Frontal cortex (tissue), 4 donors: Measurements from ENCODE around the gene PRDM16. TPM values are rescaled to one million over a fixed set of nuclear protein-coding genes. Genes with fewer than 3 reads are reported as not detected.

Source experiments
- DNase-seq, 2 donors: peaks; one replicate each; pipeline ENCODE4 v3.0.0; 2012; ENCODE audit warnings: low spot score in 2 of 2
- FAIRE-seq: peaks from 2 replicates; lab custom pipeline; 2012; peaks lifted over from hg19 to GRCh38; lab: Jason Lieb, UNC
- total RNA-seq: library from RNA; depleted of rRNA; stranded (reverse); fragments of >200 nt; gene quantifications from one replicate; pipeline ENCODE4 v1.2.3, GENCODE V29; 2014
- donor health status: control.
- donor health status: control.
- donor health status: control.

The PRDM16 gene
- total RNA-seq, 1 donor from 2014 or later: 1.6 TPM

DNA sequence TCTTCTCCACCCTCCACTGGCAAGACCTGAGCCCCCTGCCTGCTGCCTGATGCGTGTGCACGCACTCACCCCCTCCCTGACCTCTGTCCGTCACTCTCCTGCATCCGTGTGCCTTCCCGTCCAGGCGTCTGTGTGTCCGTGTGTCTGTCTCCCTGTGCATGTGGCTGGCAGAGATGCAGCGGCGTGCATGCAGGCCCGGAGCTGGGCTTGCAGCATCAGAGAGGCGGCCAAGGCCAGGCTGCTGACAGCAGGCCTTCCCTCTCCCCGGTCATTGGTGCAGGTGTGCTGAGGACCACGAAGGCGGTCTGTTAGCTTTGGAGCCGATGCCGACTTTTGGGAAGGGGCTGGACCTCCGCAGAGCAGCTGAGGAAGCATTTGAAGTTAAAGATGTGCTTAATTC, 362.7 kb downstream of the PRDM16 start:
- FAIRE-seq (no peak), DNase-seq (no peak)

DNA sequence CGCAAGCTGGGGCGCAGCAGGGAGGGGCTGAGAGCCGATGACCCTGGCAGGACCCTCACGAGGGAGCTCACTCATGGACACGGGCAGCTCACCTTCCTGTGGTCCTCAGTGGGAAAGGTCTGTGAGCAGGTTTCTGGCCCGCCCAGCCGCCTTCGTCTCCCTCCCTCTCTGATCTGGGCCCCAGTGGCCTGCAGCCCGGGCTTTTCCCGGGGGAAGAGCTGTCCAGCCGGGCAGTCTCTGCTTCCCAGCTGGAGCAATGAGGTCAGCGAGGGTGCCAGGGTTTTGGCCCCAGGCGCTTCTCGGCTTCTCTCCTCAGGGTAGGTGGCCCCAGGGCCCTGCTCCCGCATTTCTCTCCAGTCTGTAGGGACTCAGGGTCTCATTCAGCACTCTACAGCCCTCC, 363.3 kb downstream of the PRDM16 start:
- no peak for FAIRE-seq

DNA sequence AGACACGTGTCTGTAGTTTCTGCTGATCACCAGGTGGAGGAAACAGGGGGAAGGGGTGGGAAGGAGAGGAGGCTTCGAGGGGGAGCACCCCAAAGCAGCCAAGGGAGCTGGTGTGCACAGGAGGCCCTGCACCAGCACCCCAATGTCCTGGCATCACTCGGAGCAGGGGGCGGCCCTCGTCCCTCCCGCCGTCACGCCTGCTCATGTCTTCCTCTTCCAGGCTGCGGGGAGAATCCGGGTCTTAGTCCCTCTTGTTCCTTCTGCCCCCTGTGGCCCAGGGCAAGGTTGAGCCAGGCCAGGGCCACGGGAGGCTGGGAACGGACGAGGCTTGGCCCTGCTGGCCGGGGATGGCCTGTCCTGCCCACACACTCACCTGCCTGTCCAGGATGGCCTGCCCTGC, 364.1 kb downstream of the PRDM16 start:
- DNase-seq (no peak), FAIRE-seq (no peak)

More for the DNA sequence above, 363.3 kb downstream of the PRDM16 start:
- DNase-seq: no peak

DNA sequence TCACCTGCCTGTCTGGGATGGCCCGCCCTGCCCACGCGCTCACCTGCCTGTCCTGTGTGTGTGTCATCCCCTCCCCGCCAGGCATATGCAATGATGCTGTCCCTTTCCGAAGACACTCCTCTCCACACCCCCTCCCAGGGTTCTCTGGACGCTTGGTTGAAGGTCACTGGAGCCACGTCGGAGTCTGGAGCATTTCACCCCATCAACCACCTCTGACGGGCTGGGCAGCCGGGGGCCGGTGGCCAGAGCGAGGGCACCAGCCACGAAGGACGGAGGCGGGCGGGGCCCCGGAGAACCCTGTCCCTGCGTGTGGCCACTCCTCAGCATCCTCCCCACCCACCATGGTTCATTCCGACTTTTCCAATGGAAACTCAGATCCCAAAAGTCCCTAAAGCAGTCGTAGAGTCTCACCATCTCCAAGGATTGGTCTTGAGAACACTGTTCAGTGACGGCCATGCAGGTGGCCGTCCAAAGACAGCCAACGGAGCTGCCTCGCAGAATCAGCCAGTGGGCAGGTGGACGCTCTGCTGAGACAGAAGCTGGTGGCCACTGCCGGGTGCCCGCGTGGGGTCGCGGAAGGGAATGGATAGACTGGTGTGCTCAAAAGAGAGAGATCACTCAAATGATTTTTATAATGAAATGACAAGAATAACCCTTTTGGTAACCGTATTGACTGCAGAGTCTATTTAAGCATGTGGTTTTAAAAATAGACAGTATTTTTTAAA, 364.8 kb downstream of the PRDM16 start:
- DNase-seq (no peak), FAIRE-seq (no peak)

DNA sequence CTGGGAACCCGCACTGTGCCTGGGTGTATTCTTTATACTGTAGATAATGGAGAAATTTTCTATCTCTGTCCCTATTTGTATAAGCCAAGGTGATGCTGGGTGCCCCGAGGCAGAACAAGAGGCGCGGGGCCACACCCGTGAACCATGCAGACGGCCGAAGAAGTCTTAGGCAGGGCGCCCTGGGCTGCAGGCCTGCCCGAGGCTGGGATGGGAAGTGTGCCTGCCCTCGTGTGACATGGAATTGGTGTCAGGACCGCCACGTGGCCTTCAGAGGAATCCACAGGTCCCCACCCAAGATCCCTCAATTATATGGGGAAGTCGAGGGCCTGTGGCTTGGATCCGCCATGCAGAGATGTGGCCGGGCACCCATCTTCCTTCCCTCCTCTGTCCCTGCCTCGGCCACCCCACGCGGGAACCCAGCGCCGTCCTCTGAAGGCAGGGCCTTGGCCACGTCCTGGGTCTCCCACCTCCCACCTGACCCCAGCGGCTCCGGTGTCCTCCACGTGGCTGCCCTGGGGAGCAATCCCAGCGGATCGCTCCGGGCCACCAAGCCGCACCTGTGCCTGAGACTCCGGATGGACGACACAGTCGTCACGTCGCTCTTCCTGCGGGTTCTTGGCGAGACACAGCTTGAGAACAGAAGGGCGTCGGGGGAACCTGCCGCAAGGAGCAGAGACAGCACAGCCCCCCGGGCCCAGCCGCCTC, 365.6 kb downstream of the PRDM16 start:
- DNase-seq (no peak), FAIRE-seq (no peak)

DNA sequence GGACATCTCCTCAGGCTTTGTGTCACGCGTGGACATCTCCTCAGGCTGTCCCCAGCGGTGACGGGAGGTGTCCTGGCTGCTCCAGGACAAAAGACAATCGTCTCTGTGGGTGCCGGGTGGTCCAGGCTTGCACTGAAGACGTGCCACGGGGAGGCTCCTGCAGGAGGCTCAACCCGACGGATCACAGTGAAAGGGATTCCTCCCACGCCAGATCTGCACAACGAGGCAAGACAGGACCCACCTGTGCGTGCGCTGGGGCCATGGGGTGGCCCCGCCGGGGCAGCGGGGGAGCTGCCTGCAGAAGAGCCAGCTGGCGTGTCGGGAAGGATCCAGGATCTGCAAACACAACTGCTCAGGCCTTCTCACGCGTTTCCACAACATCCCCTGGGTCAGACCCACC, 366.7 kb downstream of the PRDM16 start:
- DNase-seq (no peak), FAIRE-seq (no peak)

DNA sequence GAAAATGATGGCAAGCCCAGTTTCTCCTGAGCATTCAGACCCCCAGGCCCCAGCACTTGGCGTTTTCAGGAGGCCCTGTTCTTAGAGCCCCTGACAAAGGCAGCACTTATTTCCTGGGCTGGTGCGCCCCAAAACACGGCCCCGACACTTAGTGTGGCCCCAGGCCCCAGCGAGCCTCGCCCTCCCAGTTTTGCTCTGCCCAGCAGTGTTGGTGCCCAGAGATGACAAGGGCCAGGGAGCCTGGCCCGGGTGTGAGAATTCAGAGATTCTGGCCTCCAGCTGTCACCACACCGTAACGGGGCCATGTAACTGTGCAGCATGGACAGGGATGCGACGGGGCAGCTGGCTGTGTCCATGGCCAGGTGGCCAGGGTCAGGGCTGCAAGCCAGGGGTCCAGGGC, 367.4 kb downstream of the PRDM16 start:
- no peak for FAIRE-seq
- no peak for DNase-seq

DNA sequence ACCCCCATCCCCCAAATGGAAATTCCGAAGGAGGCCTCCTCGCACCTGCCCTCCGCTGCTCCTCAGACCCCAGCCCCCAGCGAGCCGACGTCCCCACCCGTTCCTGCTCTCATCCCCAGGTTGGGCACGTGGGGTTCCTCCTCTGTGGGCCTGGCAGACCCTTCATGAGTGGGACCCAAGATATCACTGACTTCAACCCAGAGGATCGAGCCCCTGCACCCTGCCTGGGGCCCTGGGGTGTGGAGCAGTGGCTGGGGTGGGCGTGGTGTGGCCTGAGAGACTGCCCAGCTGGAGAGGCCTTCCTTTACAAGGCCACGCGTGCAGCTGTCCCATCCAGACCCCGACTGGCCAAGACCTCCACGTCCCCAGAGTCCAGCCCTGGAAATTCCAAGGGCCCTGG, 367.9 kb downstream of the PRDM16 start:
- FAIRE-seq: no peak
- no peak for DNase-seq

DNA sequence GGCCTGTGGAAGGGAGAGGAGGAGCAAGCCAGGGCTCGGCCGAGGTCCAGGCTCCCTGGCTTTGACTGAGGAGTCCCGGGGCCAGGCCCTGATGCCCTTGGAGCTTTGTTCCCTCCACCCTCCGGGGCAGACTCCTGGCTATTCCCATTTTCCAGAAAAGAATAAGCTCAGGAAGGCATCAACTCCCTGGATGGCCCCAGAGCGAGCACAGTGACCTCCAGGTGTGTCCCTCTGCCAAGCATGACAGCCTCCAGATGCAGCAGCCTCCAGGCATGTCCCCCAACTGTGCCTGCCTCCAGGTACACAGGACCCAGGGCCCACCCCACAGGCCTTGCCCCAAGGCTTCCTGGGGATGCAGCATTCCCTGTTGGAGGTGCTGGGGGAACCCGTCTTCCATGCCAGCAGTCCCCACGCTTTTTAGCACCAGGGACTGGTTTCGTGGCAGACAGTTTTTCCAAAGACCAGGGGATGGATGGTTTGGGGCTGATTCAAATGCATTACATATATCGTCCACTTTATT, 369.7 kb downstream of the PRDM16 start:
- FAIRE-seq: no peak
- DNase-seq: no peak

DNA sequence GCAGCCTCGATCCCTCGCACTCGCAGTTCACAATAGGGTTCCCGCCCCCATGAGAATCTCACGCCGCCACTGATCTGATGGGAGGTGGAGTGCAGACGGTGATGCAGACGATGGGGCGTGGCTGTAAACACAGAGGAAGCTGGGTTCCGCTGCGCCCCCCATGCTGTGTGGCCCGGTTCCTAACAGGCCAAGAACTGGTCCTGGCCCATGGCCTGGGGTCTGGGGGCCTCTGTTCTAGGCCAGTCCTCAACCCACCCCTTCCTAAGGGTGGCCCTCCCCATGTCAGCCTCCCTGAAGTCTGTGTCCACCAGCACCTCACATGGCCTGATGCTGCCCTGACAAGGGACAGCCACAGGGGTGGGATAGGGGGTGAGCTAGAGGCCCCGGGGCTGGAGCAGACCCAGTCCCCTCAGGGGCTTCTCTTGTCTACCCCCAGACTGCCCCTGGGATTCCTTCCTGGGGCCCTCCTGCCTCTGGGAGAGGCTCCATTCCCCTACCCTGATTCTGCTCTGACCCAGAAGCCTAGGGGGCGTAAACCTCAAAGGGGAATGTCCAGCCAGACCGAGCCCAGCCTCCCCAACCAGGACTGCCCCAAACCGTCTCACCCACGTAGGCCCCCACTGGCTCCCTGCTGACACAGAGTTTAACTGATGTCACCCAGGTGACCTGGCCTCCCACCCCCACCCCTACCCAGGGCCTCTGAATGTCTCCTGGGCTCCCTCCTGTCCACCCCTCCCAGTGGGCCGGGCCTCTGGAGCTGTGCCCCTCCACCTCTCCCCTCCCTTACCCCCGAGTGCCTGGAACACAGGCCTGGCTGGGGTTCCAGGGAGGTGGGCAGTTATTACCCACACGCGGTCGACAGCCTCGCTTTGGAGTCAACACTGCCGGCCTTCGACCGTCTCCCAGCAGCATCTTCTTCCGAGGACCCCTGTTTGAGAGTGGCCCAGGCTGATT, 370.6 kb downstream of the PRDM16 start:
- DNase-seq: no peak
- FAIRE-seq: no peak

DNA sequence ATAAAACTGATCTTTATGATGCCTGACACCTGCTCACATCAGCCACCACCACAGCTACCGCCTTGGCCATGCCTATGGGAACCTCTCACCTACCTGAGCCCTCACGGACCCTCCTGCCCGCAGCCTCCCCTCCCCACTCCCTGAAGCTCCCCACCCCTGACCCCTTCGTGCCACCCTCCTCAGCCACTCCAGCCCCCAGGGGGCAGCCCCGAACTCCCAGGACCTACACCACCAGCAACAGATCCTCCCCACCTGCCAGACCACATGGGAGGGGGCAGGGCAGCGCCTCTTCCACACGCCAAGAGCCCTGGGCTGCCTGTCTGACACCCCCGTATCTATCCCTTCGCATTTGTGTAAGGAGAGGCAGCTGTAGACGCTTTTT, 371.3 kb downstream of the PRDM16 start:
- FAIRE-seq (no peak), DNase-seq (no peak)

DNA sequence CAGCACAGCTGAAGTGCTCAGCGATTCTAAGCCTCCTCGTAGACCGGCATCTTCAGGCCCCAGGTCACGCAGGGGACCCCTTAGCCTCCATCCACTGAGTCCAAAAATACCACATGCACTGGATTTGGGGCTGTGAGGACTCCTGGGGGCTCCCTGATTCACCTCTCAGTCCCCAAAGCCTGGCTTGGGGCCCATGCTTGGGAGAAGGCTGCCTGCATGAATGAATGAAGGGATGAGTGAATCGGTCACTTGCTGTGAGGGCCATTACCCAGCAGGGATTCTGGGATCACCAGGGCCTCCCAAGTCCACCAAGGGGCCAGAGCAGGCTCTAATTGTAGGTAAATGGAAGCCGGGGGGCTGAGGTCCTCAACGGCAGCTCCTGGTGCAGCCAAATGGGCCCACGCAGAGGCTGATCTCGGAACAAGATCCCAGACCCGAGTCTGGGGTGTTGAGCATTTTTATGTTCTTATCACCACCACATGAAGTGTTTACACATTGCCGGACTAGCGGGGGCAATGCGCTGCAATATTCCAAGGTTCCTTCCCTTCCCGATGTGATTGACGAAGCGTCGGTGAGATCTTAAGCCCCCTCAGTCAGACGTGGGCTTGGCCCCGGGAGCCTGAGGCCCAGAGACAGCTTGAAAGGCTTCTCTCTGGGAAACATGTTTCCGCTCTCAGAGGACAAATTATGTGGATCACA, 371.9 kb downstream of the PRDM16 start:
- DNase-seq (no peak), FAIRE-seq (no peak)

DNA sequence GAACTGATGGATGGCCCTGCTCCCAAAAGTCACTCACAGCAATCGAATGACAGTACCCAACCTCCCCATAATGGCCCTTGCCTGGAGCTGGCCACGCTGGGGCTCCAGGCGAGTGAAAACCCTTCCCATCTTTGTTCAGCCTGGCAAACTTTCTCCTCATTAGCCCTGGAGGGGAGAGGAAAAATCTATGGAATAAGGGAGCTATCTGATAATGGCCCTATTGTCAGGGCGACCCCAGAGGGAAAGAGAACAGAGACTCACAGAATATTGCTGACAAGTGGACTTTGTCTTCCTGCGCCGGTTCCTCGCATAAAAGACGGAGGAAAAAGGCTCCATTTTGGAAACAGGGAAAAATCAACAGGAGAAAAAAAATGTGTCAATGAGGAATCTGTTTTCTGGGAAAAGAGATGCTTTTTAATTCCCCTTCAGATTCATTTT, 372.4 kb downstream of the PRDM16 start:
- FAIRE-seq (peak; percentile 39), DNase-seq (no peak)

DNA sequence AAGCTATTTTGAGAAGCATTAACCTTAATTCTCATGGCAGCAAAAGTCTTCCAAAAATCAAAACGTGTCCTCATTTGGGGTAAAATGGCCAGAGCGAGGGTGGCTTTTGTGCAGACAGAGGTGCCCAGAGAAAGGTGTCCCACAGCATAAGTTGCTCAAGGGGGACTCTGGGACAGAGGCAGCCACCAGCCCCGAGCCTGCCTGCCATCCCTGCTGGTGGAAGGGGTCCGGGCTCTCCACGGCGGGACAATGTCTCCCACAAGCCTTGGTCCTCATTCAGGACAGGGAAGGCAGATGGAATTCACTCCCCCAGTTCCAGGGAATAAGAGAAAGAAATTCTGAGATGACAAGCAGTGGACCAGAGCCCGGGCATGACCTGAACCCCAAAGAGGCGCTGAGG, 372.9 kb downstream of the PRDM16 start:
- DNase-seq: no peak
- no peak for FAIRE-seq

DNA sequence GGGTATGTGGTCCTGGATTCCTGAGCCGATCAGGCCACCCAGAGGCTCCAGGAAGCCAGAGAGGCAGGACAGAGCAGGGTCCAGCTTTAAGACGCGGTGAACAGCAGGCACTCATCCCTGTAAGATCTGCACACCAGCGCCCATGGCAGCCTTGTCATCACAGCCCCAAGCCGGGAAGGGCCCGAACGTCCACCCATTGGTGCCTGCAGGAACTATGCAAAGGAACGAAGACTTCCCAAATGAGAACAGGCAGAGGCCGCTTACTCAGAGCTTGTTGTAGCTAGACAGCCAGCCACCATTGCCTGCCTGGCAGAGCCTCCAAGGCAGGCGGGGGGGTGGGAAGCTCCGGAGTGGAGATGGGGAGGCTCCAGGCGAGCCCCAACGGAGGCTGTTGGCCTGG, 373.3 kb downstream of the PRDM16 start:
- no peak for DNase-seq
- FAIRE-seq: no peak

DNA sequence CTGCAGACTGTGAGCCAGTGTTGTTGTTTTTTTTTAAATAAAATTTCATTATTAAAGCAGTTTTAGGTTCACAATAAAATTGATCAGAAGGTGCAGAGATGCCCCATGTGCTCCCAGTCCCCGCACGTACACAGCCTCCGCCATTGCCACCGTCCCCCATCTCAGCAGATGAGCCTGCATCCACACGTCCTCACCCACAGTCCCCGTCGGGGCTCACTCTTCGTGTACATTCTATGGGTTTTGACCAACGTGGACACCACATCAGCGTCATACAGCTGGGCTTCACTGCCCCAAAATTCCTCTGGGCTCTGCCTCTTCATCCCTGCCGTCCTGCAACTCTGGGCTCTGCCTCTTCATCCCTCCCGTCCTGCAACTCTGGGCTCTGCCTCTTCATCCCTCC, 373.9 kb downstream of the PRDM16 start:
- DNase-seq (no peak), FAIRE-seq (no peak)

DNA sequence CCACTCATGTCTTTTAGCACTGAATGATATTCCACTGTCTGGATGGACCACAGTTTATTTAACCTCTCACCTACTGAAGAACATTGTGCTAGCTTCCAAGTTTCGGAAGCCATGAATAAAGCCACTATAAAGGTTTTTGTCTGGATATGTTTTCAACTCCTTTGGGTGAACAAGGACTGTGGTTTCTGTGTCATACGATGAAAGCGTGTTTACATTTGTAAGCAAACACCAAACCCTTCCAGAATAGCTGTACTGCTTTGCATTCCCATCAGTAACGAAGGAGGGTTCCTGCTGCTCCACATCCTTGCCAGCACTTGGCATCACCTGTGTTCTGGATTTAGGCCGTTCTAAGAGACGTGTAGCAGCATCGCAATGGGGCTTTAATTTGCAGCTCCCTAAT, 374.8 kb downstream of the PRDM16 start:
- DNase-seq (no peak), FAIRE-seq (no peak)

DNA sequence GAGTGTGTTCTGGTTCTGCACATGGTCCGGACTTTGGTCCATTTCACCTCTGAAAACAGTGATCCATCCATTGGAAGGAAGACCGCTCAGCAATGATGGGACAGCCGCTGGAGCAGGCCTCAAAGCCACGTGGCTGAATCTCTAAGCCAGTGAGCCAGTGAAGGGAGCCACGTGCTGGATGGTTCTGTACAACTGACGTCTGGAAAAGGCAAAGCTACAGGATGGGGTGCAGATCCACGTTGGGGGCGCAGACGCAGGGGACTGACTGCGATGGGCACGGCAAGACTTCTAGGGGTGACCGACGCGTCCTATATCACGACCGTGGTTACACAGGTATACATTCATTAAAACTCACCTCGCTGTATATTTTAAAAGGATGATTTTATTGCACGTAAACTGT, 375.3 kb downstream of the PRDM16 start:
- no peak for FAIRE-seq
- no peak for DNase-seq

DNA sequence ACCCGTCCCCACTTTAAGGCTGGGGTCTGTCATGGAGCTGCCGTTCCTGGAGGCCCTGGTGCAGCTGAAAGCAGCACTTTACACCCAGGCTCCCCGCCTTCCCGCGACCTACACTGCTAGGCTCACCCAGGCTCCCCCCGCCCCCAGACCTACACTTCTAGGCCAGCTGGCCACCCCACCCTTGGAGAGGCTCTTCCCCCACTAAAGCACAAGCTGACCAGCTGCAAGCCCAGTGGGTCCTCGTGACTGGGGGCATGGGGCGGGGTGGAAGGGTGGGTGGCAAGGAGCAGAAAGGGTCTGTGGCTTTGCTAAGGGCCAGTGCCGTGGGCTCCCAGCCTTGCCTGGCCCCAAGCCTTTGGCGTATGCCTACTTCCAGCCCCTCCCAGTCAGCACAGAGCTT, 375.7 kb downstream of the PRDM16 start:
- FAIRE-seq: no peak
- no peak for DNase-seq
